ENCODE results near the gene ZNF324. TPM values are rescaled to one million over a fixed set of nuclear protein-coding genes. Genes with fewer than 3 reads are reported as not detected.
A peak's percentile ranks its signal among the peaks of the same experiment; 100 is the strongest.

ZNF324 gene
- total and polyA plus RNA-seq, 9 of the 15 experiments (the other 6 are each of a cell fraction or from before 2014, with no cell fraction given): 0.92 to 16.4 (median 5.3) TPM

GRCh38 chr19:58479303-58479702 lies 12.4 kb downstream of the ZNF324 start:
- Histone ChIP-seq H3K9ac (ENCODE audit: insufficient read depth in 1 of 2, low read depth in 2 of 2, low read length in 2 of 2) (0 out of 4 replicates have a peak overlapping the region, but pooled peaks of 1 of the 2 experiments have one; percentile 46), H4K20me1 (replicated peaks; ENCODE audit: control insufficient read depth, insufficient read depth, low read length) (0 out of 2 replicates have a peak, but pooled peaks cover 6% of the 10 kb centered on the region), H3K9me1 (ENCODE audit: control insufficient read depth, insufficient read depth, low read length) (no peaks in the 10 kb centered on the region), H3K4me3 (no peak overlapping the region), H3K4me2 (ENCODE audit: insufficient read depth, low read length) (no peak overlapping the region), H3K36me3 (ENCODE audit: control insufficient read depth, insufficient read depth, low read length) (peaks cover 40% of the 10 kb centered on the region; the same call in 2 of the 3 replicates), H3K9me3 (replicated peaks; ENCODE audit: control insufficient read depth, insufficient read depth, low read depth, low read length) (no peaks in the 10 kb centered on the region), H2AFZ (ENCODE audit: low read depth, low read length) (no peak overlapping the region), H3K27me3 (ENCODE audit: control insufficient read depth in 2 of 2, insufficient read depth in 2 of 2, low read length in 2 of 2) (no peaks in the 10 kb centered on the region), H3K79me2 (ENCODE audit: control insufficient read depth, insufficient read depth, low read length) (no peaks in the 10 kb centered on the region; the same call in 2 of the 3 replicates), H3K27ac (ENCODE audit: extremely low read depth, low read depth, low read length) (no peak overlapping the region), H3K4me1 (replicated peaks in 1 of 2; ENCODE audit: control insufficient read depth in 2 of 2, insufficient read depth in 2 of 2, low read length in 2 of 2) (peaks cover 22 to 46% of the 10 kb centered on the region in 2 experiments)
- no peak for DNase-seq (ENCODE audit: extremely low read depth in 1 of 4, low spot score in 3 of 4)
- in situ Hi-C loops (cut with MboI): no loop called here
- BruUV-seq (replicated peaks): no TSS peak
- ATAC-seq: no peak
- POLR2A ChIA-PET: interaction anchor here (0.7 to 2.1 kb wide), 4 partner anchors 10 to 64 kb away, joined by 3 to 7 read pairs (median 5); partner anchors contain the start of gene TRIM28
- no peak for FAIRE-seq
- intact Hi-C loops (cut with micrococcal nuclease): loop anchor here (5.0 kb wide), 2 partner anchors 152 to 297 kb away; partner anchors contain the start of genes ZNF274 and ZSCAN22
- TF ChIP-seq CREB1 (IDR thresholded peaks at IDR 0.05) (no peak), CREB1 (CRISPR knock-in tag; IDR thresholded peaks at IDR 0.05) (no peak), ZNF507 (tag; conservative IDR thresholded peaks at IDR 0.05) (no peak), POLR2AphosphoS2 (IDR thresholded peaks at IDR 0.05; ENCODE audit: low read length) (no peak), ZNF436 (CRISPR knock-in tag; IDR thresholded peaks at IDR 0.05) (no peak), ARID3A (IDR thresholded peaks at IDR 0.05; ENCODE audit: borderline replicate concordance, low read depth, low read length) (no peak), THAP12 (CRISPR knock-in tag; IDR thresholded peaks at IDR 0.05) (no peak)
- TF ChIP-seq, protein P1, sequence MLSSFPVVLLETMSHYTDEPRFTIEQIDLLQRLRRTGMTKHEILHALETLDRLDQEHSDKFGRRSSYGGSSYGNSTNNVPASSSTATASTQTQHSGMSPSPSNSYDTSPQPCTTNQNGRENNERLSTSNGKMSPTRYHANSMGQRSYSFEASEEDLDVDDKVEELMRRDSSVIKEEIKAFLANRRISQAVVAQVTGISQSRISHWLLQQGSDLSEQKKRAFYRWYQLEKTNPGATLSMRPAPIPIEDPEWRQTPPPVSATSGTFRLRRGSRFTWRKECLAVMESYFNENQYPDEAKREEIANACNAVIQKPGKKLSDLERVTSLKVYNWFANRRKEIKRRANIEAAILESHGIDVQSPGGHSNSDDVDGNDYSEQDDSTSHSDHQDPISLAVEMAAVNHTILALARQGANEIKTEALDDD (IDR thresholded peaks at IDR 0.05): no peak
- WGBS (ENCODE audit: insufficient coverage, low coverage, missing lambda C conversion rate): 94% methylated on average over 7 of the region's 7 CpGs
- CTCF ChIA-PET (ENCODE audit: low intra/inter-chr PET ratio): no interaction called here

Data from K562 (cell line).